Activated naive CD4-positive, alpha-beta T cell treated with anti-CD3 and anti-CD28 coated beads, Interleukin-2, amount 10 ng/mL, durations not matched to agents 7 days and 5 days (primary cell): Measurements from ENCODE around the gene ZYG11B.
A peak's percentile ranks its signal among the peaks of the same experiment; 100 is the strongest.
"Not testable (repeated sequence)": the region's sequence is repeated elsewhere in the genome, so short reads cannot be mapped to it uniquely, and the experiment has no call there.

ENCODE experiments used
- CTCF ChIA-PET: fragments of 350-600 bp; sonication (Branson Sonifier 250); formaldehyde crosslinking; loops from one replicate; lab custom pipeline; 2021; ENCODE audit warnings: antibody characterized with exemption; lab: Charles Lee
- DNase-seq: peaks from one replicate; pipeline ENCODE4 v3.0.0-alpha.2; 2020
- H3K27ac Mint-ChIP-seq: one replicate; pipeline ENCODE4 v1.8.0; 2021; ENCODE audit warnings: mild to moderate bottlenecking, moderate library complexity, mixed read lengths
- H3K27me3 Mint-ChIP-seq: one replicate; pipeline ENCODE4 v1.8.0; 2021; ENCODE audit warnings: mild to moderate bottlenecking, mixed read lengths
- H3K36me3 Mint-ChIP-seq: one replicate; pipeline ENCODE4 v1.8.0; 2021; ENCODE audit warnings: mixed read lengths
- H3K4me1 Mint-ChIP-seq: one replicate; pipeline ENCODE4 v1.8.0; 2021; ENCODE audit warnings: mixed read lengths
- H3K4me3 Mint-ChIP-seq: one replicate; pipeline ENCODE4 v1.8.0; 2021; ENCODE audit warnings: mild to moderate bottlenecking, moderate library complexity, mixed read lengths
- H3K9me3 Mint-ChIP-seq: one replicate; pipeline ENCODE4 v1.8.0; 2021; ENCODE audit warnings: mixed read lengths

Gene ZYG11B

GRCh38 chr1:52726265-52727113, at the start of gene ZYG11B:
Gene ZYG11B (plus strand): TSS chr1:52726453. CDS start chr1:52726654, 201 bp downstream.
- Mint-ChIP-seq H3K27ac (peak within 1 kb of the TSS; percentile 81), H3K9me3 (no peaks in the 10 kb centered on the region), H3K27me3 (peaks cover 16% of the 10 kb centered on the region), H3K4me1 (peaks cover 39% of the 10 kb centered on the region), H3K4me3 (peak within 1 kb of the TSS; percentile 89), H3K36me3 (peaks cover 2% of the 10 kb centered on the region)
- CTCF ChIA-PET, result interaction anchor here (1.3 kb wide), 1 partner anchor 99 kb away, joined by 3 read pairs; no protein-coding TSS in a partner anchor
- peak; percentile 92 for DNase-seq

- DNase-seq, result no peak
- H3K9me3 Mint-ChIP-seq, result no peaks in the 10 kb centered on the region
- H3K27ac Mint-ChIP-seq, result peak overlapping the region; percentile 5
- no peak overlapping the region for H3K4me3 Mint-ChIP-seq
- peaks cover 17% of the 10 kb centered on the region for H3K36me3 Mint-ChIP-seq
- peaks cover 14% of the 10 kb centered on the region for H3K4me1 Mint-ChIP-seq
- H3K27me3 Mint-ChIP-seq, result no peaks in the 10 kb centered on the region
- CTCF ChIA-PET, result no interaction called here
Measured at GRCh38 chr1:52677076-52677806, 49.0 kb upstream of the ZYG11B start.

GRCh38 chr1:52679048-52679447, 47.2 kb upstream of the ZYG11B start:
- no peaks in the 10 kb centered on the region for H3K9me3 Mint-ChIP-seq
- H3K27me3 Mint-ChIP-seq, result no peaks in the 10 kb centered on the region
- no peak overlapping the region for H3K4me3 Mint-ChIP-seq
- CTCF ChIA-PET, result no interaction called here
- H3K36me3 Mint-ChIP-seq, result peaks cover 21% of the 10 kb centered on the region
- H3K4me1 Mint-ChIP-seq, result peaks cover 22% of the 10 kb centered on the region
- no peak for DNase-seq
- no peak overlapping the region for H3K27ac Mint-ChIP-seq

GRCh38 chr1:52679498-52679897, 46.8 kb upstream of the ZYG11B start:
- peaks cover 20% of the 10 kb centered on the region for H3K4me1 Mint-ChIP-seq
- no peak overlapping the region for H3K4me3 Mint-ChIP-seq
- no peaks in the 10 kb centered on the region for H3K27me3 Mint-ChIP-seq
- no peaks in the 10 kb centered on the region for H3K9me3 Mint-ChIP-seq
- H3K36me3 Mint-ChIP-seq, result peaks cover 22% of the 10 kb centered on the region
- H3K27ac Mint-ChIP-seq, result no peak overlapping the region
- CTCF ChIA-PET, result no interaction called here
- DNase-seq, result no peak

- CTCF ChIA-PET, result no interaction called here
- Mint-ChIP-seq H3K27me3 (no peaks in the 10 kb centered on the region), H3K27ac (no peak overlapping the region), H3K4me1 (peaks cover 17% of the 10 kb centered on the region), H3K36me3 (peaks cover 22% of the 10 kb centered on the region), H3K9me3 (no peaks in the 10 kb centered on the region), H3K4me3 (no peak overlapping the region)
- DNase-seq, result no peak
Measured at GRCh38 chr1:52680353-52680752, 45.9 kb upstream of the ZYG11B start.

- Mint-ChIP-seq H3K27me3 (no peaks in the 10 kb centered on the region), H3K9me3 (no peaks in the 10 kb centered on the region), H3K4me1 (peaks cover 22% of the 10 kb centered on the region), H3K36me3 (peaks cover 24% of the 10 kb centered on the region), H3K4me3 (no peak overlapping the region), H3K27ac (no peak overlapping the region)
- DNase-seq, result no peak
- CTCF ChIA-PET, result no interaction called here
Measured at GRCh38 chr1:52681136-52681535, 45.1 kb upstream of the ZYG11B start.

GRCh38 chr1:52683367-52683940, 42.8 kb upstream of the ZYG11B start:
- Mint-ChIP-seq H3K27ac (no peak overlapping the region), H3K4me1 (peaks cover 24% of the 10 kb centered on the region), H3K9me3 (no peaks in the 10 kb centered on the region), H3K4me3 (no peak overlapping the region), H3K36me3 (peaks cover 33% of the 10 kb centered on the region), H3K27me3 (no peaks in the 10 kb centered on the region)
- CTCF ChIA-PET, result interaction anchor here (1.1 to 1.6 kb wide), 2 partner anchors 17 to 47 kb away, joined by 4 to 6 read pairs; no protein-coding TSS in a partner anchor
- DNase-seq, result no peak

GRCh38 chr1:52684545-52684944, 41.7 kb upstream of the ZYG11B start:
- no peak for DNase-seq
- Mint-ChIP-seq H3K4me3 (no peak overlapping the region), H3K36me3 (peaks cover 35% of the 10 kb centered on the region), H3K9me3 (no peaks in the 10 kb centered on the region), H3K27ac (no peak overlapping the region), H3K27me3 (no peaks in the 10 kb centered on the region), H3K4me1 (peaks cover 24% of the 10 kb centered on the region)
- CTCF ChIA-PET, result interaction anchor here (1.0 to 2.8 kb wide), 3 partner anchors 10 to 281 kb away, joined by 3 to 15 read pairs (median 3); partner anchors contain the start of genes ORC1, PRPF38A and SHISAL2A

- Mint-ChIP-seq H3K27ac (peak overlapping the region; percentile 47), H3K4me1 (peaks cover 24% of the 10 kb centered on the region), H3K36me3 (peaks cover 34% of the 10 kb centered on the region)
- H3K4me3 Mint-ChIP-seq, H3K27me3 Mint-ChIP-seq, H3K9me3 Mint-ChIP-seq: not testable (repeated sequence)
- CTCF ChIA-PET, result interaction anchor here (0.6 to 2.8 kb wide), 18 partner anchors 10 to 515 kb away, joined by 3 to 19 read pairs (median 4); partner anchors contain the start of genes ORC1, PRPF38A and TUT4
- DNase-seq, result peak; percentile 87
Measured at GRCh38 chr1:52686261-52686751, 39.9 kb upstream of the ZYG11B start.

GRCh38 chr1:52686830-52687229, 39.4 kb upstream of the ZYG11B start:
- H3K36me3 Mint-ChIP-seq, result peaks cover 36% of the 10 kb centered on the region
- no peak overlapping the region for H3K4me3 Mint-ChIP-seq
- no peaks in the 10 kb centered on the region for H3K27me3 Mint-ChIP-seq
- H3K27ac Mint-ChIP-seq, result no peak overlapping the region
- CTCF ChIA-PET, result interaction anchor here (0.6 to 2.8 kb wide), 15 partner anchors 12 to 515 kb away, joined by 3 to 19 read pairs (median 4); partner anchors contain the start of genes ORC1, PRPF38A and TUT4
- no peaks in the 10 kb centered on the region for H3K9me3 Mint-ChIP-seq
- DNase-seq, result no peak
- peaks cover 24% of the 10 kb centered on the region for H3K4me1 Mint-ChIP-seq

GRCh38 chr1:52691821-52692220, 34.4 kb upstream of the ZYG11B start:
- CTCF ChIA-PET, result no interaction called here
- no peak for DNase-seq
- Mint-ChIP-seq H3K9me3 (no peaks in the 10 kb centered on the region), H3K27ac (no peak overlapping the region), H3K4me3 (no peak overlapping the region), H3K36me3 (peaks cover 34% of the 10 kb centered on the region), H3K4me1 (peaks cover 9% of the 10 kb centered on the region), H3K27me3 (no peaks in the 10 kb centered on the region)

- H3K36me3 Mint-ChIP-seq, result peaks cover 28% of the 10 kb centered on the region
- no peaks in the 10 kb centered on the region for H3K27me3 Mint-ChIP-seq
- H3K4me1 Mint-ChIP-seq, result peaks cover 17% of the 10 kb centered on the region
- DNase-seq, result no peak
- H3K4me3 Mint-ChIP-seq, result no peak overlapping the region
- H3K27ac Mint-ChIP-seq, result no peak overlapping the region
- H3K9me3 Mint-ChIP-seq, result no peaks in the 10 kb centered on the region
- CTCF ChIA-PET, result no interaction called here
Measured at GRCh38 chr1:52692697-52693096, 33.6 kb upstream of the ZYG11B start.

- Mint-ChIP-seq H3K4me1 (peaks cover 22% of the 10 kb centered on the region), H3K36me3 (peaks cover 28% of the 10 kb centered on the region)
- H3K4me3 Mint-ChIP-seq, H3K27ac Mint-ChIP-seq, DNase-seq, H3K27me3 Mint-ChIP-seq, CTCF ChIA-PET, H3K9me3 Mint-ChIP-seq: not testable (repeated sequence)
Measured at GRCh38 chr1:52693351-52693750, 32.9 kb upstream of the ZYG11B start.

GRCh38 chr1:52693843-52694242, 32.4 kb upstream of the ZYG11B start:
- H3K4me1 Mint-ChIP-seq, result peaks cover 27% of the 10 kb centered on the region
- H3K4me3 Mint-ChIP-seq, result no peak overlapping the region

More at GRCh38 chr1:52693843-52694242, 32.4 kb upstream of the ZYG11B start:
- peaks cover 25% of the 10 kb centered on the region for H3K36me3 Mint-ChIP-seq
- H3K27me3 Mint-ChIP-seq, result no peaks in the 10 kb centered on the region
- CTCF ChIA-PET, result no interaction called here
- H3K27ac Mint-ChIP-seq, result no peak overlapping the region
- DNase-seq, result no peak
- no peaks in the 10 kb centered on the region for H3K9me3 Mint-ChIP-seq
